ENCODE data around the gene DPYD. TPM values are rescaled to one million over a fixed set of nuclear protein-coding genes. Genes with fewer than 3 reads are reported as not detected.

The DPYD gene
- total and polyA plus RNA-seq, 4 donors = 16.2 to 51.3 (median 29.1) TPM

DNA sequence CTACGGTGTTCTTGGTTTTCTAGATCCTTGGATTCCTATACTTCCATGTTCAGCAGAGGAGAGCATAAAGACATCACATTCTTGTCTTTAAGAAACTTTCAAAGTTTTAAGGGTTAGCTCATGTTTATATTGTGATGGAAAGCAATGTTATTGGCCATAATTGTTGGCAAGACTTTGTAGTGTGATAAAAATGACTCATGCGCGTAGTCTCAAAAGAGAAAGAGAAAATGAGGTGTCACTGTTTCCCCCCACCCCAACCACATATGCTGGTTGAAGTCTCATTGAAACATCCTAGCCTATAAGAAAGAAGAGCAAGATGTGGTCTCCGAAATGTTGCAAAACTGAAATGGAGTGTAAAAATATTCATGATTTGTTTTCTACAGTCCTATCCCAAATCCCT is 850.5 kb downstream of the DPYD start:
- H3K9me3 ChIP-seq (ENCODE audit: control insufficient read depth, low read length) = no peaks in the 10 kb centered on the region
- no peak overlapping the region for H3K27ac ChIP-seq (ENCODE audit: low read depth in 1 of 2, low read length in 2 of 2)
- no peak overlapping the region for H3K4me3 ChIP-seq (ENCODE audit: low read length in 2 of 2)
- WGBS, 2 donors = 74 to 77% methylated on average over 4 of the region's 4 CpGs
- intact Hi-C loops (cut with DNase I) = no loop called here
- ATAC-seq (ENCODE audit: low FRiP score) (no peak), DNase-seq (no peak)
- no peaks in the 10 kb centered on the region for H3K36me3 ChIP-seq (ENCODE audit: control insufficient read depth in 1 of 2, insufficient read depth in 2 of 2, low read length in 1 of 2)
- H3K27me3 ChIP-seq (ENCODE audit: control insufficient read depth in 1 of 2, insufficient read depth in 2 of 2, low read length in 1 of 2) = no peaks in the 10 kb centered on the region
- no peaks in the 10 kb centered on the region for H3K4me1 ChIP-seq (ENCODE audit: control insufficient read depth in 1 of 2, insufficient read depth in 2 of 2, low read length in 2 of 2)

DNA sequence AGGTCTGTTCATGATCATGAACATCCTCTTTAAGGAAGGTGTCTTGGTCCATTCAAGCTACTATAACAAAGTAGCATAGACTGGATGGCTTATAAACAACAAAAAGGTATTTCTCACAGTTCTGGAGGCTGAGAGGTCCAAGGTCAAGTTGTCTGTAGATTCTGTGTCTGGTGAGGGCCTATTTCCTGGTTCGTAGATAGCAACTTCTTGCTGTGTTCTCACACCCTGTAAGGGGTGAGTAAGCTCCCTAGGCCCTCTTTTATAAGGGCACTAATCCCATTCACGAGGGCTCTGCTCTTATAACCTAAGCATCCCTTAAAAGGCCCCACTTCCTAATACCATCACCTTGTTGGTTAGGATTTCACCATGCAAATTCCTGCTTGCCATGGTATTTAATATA is 851.5 kb downstream of the DPYD start:
- H3K4me1 ChIP-seq (ENCODE audit: control insufficient read depth in 1 of 2, insufficient read depth in 2 of 2, low read length in 2 of 2) = no peaks in the 10 kb centered on the region
- ATAC-seq (ENCODE audit: low FRiP score) (no peak), DNase-seq (no peak)
- intact Hi-C loops (cut with DNase I) = no loop called here
- no peaks in the 10 kb centered on the region for H3K27me3 ChIP-seq (ENCODE audit: control insufficient read depth in 1 of 2, insufficient read depth in 2 of 2, low read length in 1 of 2)
- H3K4me3 ChIP-seq (ENCODE audit: low read length in 2 of 2) = no peak overlapping the region
- no peaks in the 10 kb centered on the region for H3K9me3 ChIP-seq (ENCODE audit: control insufficient read depth, low read length)
- H3K27ac ChIP-seq (ENCODE audit: low read depth in 1 of 2, low read length in 2 of 2) = no peak overlapping the region
- 83 to 92% methylated on average over 2 of the region's 2 CpGs for whole genome bisulfite sequencing, 2 donors
- H3K36me3 ChIP-seq (ENCODE audit: control insufficient read depth in 1 of 2, insufficient read depth in 2 of 2, low read length in 1 of 2) = no peaks in the 10 kb centered on the region

DNA sequence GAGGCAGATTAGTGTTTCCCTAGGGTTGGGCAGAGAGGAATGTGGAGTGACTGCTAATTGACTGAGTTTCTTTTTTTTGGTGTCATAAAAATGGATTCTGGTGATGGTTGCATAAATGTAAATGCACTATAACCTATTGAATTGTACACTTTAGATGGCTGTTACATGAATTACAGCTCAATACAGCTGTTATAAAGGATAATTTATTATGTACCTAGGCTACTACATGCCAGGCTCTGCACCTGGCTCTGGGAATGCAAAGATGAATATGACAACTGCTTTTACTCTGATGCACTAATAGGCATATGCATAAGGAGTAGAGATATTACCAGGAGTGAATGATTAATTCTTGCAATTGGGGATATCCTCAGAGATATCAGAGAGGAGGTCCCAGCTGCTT is 854.0 kb downstream of the DPYD start:
- DNase-seq (no peak), ATAC-seq (ENCODE audit: low FRiP score) (no peak)
- Histone ChIP-seq H3K27ac (ENCODE audit: low read depth in 1 of 2, low read length in 2 of 2) (no peak overlapping the region), H3K9me3 (ENCODE audit: control insufficient read depth, low read length) (no peaks in the 10 kb centered on the region), H3K36me3 (ENCODE audit: control insufficient read depth in 1 of 2, insufficient read depth in 2 of 2, low read length in 1 of 2) (no peaks in the 10 kb centered on the region), H3K4me1 (ENCODE audit: control insufficient read depth in 1 of 2, insufficient read depth in 2 of 2, low read length in 2 of 2) (no peaks in the 10 kb centered on the region), H3K27me3 (ENCODE audit: control insufficient read depth in 1 of 2, insufficient read depth in 2 of 2, low read length in 1 of 2) (no peaks in the 10 kb centered on the region), H3K4me3 (ENCODE audit: low read length in 2 of 2) (no peak overlapping the region)
- intact Hi-C loops (cut with DNase I) = no loop called here

DNA sequence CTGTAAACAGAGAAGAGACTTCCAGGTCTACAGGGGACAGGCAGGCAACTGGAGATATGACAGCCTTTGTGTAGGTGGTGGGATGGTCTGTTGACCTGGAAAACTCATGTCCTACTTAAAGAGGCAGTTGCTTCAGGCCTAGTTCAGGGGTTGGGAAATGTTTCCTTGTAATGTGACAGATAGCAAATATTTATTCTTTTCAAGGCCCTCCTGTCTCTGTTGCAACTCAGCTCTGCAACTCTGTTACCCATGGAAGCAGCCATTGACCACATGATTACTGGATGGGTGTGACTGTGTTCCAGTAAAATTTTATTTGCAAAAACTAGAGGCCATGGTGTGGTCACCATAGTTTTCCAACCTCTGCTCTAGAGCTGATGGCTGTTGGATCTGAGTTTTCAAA is 857.3 kb downstream of the DPYD start:
- intact Hi-C loops (cut with DNase I) = no loop called here
- Histone ChIP-seq H3K36me3 (ENCODE audit: control insufficient read depth in 1 of 2, insufficient read depth in 2 of 2, low read length in 1 of 2) (no peaks in the 10 kb centered on the region), H3K4me3 (ENCODE audit: low read length in 2 of 2) (no peak overlapping the region), H3K9me3 (ENCODE audit: control insufficient read depth, low read length) (peaks cover 1% of the 10 kb centered on the region), H3K4me1 (ENCODE audit: control insufficient read depth in 1 of 2, insufficient read depth in 2 of 2, low read length in 2 of 2) (no peaks in the 10 kb centered on the region), H3K27me3 (ENCODE audit: control insufficient read depth in 1 of 2, insufficient read depth in 2 of 2, low read length in 1 of 2) (no peaks in the 10 kb centered on the region), H3K27ac (ENCODE audit: low read depth in 1 of 2, low read length in 2 of 2) (no peak overlapping the region)
- DNase-seq = no peak
- no peak for ATAC-seq (ENCODE audit: low FRiP score)

DNA sequence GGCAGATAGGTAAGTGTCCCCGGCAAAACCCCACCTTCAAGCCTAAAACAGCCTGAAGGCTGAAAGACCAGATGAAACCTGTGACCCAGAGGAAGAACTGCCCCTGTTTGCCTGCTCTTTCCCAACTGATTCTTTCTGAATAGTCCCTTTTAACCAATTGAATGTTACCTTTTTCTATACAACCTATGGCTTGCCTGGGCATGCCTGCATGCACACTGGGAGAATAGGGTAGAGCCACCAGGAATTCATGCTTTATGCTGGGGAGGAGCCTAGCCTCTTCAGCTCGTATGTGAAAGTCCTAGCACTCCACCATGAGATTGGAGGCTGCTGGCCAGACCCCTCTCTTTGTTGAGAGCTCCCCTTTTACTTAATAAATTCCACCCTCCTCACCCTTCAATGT is 859.2 kb downstream of the DPYD start:
- WGBS, 2 donors = 79 to 86% methylated on average over 2 of the region's 2 CpGs
- no peak for ATAC-seq (ENCODE audit: low FRiP score)
- intact Hi-C loops (cut with DNase I) = no loop called here
- DNase-seq = no peak
- Histone ChIP-seq H3K9me3 (ENCODE audit: control insufficient read depth, low read length) (peaks cover 1% of the 10 kb centered on the region), H3K27ac (ENCODE audit: low read depth in 1 of 2, low read length in 2 of 2) (no peak overlapping the region), H3K4me1 (ENCODE audit: control insufficient read depth in 1 of 2, insufficient read depth in 2 of 2, low read length in 2 of 2) (no peaks in the 10 kb centered on the region), H3K36me3 (ENCODE audit: control insufficient read depth in 1 of 2, insufficient read depth in 2 of 2, low read length in 1 of 2) (no peaks in the 10 kb centered on the region), H3K27me3 (ENCODE audit: control insufficient read depth in 1 of 2, insufficient read depth in 2 of 2, low read length in 1 of 2) (no peaks in the 10 kb centered on the region), H3K4me3 (ENCODE audit: low read length in 2 of 2) (no peak overlapping the region)

DNA sequence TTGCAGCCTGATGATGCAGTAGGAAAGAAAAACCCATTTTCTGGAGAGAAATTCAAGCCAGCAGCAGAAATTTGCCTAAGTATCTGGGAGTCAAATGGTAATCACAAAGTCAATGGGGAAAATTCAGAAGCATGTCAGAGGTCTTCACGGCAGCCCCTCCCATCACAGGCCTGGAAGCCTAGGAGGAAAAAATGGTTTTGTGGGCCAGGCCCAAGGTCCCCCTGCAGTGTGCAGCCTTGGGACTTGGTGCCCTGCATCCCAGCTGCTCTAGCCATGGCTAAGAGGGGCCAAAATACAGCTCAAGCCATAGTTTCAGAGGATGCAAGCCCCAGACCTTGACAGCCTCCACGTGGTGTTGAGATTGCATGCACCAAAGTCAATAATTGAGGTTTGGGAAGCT is 864.4 kb downstream of the DPYD start:
- H3K9me3 ChIP-seq (ENCODE audit: control insufficient read depth, low read length) = peaks cover 2% of the 10 kb centered on the region
- H3K27me3 ChIP-seq (ENCODE audit: control insufficient read depth in 1 of 2, insufficient read depth in 2 of 2, low read length in 1 of 2) = no peaks in the 10 kb centered on the region
- H3K4me3 ChIP-seq (ENCODE audit: low read length in 2 of 2) = no peak overlapping the region
- 85 to 86% methylated on average over 2 of the region's 2 CpGs for WGBS, 2 donors
- intact Hi-C loops (cut with DNase I) = no loop called here
- no peaks in the 10 kb centered on the region for H3K36me3 ChIP-seq (ENCODE audit: control insufficient read depth in 1 of 2, insufficient read depth in 2 of 2, low read length in 1 of 2)
- no peak for ATAC-seq (ENCODE audit: low FRiP score)
- H3K4me1 ChIP-seq (ENCODE audit: control insufficient read depth in 1 of 2, insufficient read depth in 2 of 2, low read length in 2 of 2) = no peaks in the 10 kb centered on the region
- no peak for DNase-seq
- no peak overlapping the region for H3K27ac ChIP-seq (ENCODE audit: low read depth in 1 of 2, low read length in 2 of 2)

DNA sequence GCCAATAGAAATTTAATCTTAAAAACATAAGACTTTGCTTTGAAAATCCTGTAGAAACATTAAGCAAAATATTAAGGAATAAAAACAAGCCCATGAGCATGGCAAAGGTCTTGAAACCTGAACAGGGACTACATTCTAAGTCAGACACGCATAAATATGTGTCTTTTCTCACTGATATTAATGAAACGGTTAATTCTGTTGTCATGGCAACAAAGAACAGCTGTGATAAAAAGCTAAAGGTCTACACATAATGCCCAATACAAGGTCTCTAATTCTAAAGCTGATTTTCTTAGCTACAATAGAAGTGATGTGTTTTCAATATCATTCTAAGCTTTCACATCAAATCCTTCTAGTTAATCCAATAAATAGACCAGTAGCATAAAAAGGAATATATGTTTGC is 867.6 kb downstream of the DPYD start:
- Histone ChIP-seq H3K9me3 (ENCODE audit: control insufficient read depth, low read length) (peaks cover 2% of the 10 kb centered on the region), H3K27ac (ENCODE audit: low read depth in 1 of 2, low read length in 2 of 2) (no peak overlapping the region), H3K4me1 (ENCODE audit: control insufficient read depth in 1 of 2, insufficient read depth in 2 of 2, low read length in 2 of 2) (no peaks in the 10 kb centered on the region), H3K36me3 (ENCODE audit: control insufficient read depth in 1 of 2, insufficient read depth in 2 of 2, low read length in 1 of 2) (no peaks in the 10 kb centered on the region), H3K27me3 (ENCODE audit: control insufficient read depth in 1 of 2, insufficient read depth in 2 of 2, low read length in 1 of 2) (no peaks in the 10 kb centered on the region), H3K4me3 (ENCODE audit: low read length in 2 of 2) (no peak overlapping the region)
- no peak for DNase-seq
- 69 to 71% methylated on average over 2 of the region's 2 CpGs for WGBS, 2 donors
- intact Hi-C loops (cut with DNase I) = no loop called here
- ATAC-seq (ENCODE audit: low FRiP score) = no peak

DNA sequence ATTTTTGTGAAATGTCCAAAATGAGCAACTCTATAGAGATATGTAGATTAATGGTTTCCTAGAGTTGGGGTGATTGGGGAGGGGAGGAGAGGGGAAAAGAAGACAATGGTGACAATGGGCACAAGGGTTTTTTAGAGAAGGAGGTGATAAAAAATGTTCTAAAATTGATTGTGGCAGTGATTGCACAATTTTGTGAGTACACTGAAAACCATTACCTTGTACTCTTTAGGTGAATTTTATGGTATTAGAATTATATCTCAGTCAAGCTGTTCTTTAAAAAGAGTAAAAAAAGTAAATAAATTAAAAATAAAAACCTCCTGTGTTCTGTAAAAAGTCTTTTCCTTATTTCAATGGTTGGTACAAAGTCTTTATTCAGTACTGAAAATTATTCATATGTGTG is 869.0 kb downstream of the DPYD start:
- Histone ChIP-seq H3K4me3 (ENCODE audit: low read length in 2 of 2) (no peak overlapping the region), H3K27me3 (ENCODE audit: control insufficient read depth in 1 of 2, insufficient read depth in 2 of 2, low read length in 1 of 2) (no peaks in the 10 kb centered on the region), H3K27ac (ENCODE audit: low read depth in 1 of 2, low read length in 2 of 2) (no peak overlapping the region), H3K36me3 (ENCODE audit: control insufficient read depth in 1 of 2, insufficient read depth in 2 of 2, low read length in 1 of 2) (no peaks in the 10 kb centered on the region), H3K4me1 (ENCODE audit: control insufficient read depth in 1 of 2, insufficient read depth in 2 of 2, low read length in 2 of 2) (no peaks in the 10 kb centered on the region), H3K9me3 (ENCODE audit: control insufficient read depth, low read length) (peaks cover 2% of the 10 kb centered on the region)
- intact Hi-C loops (cut with DNase I) = no loop called here
- ATAC-seq (ENCODE audit: low FRiP score) (no peak), DNase-seq (no peak)

DNA sequence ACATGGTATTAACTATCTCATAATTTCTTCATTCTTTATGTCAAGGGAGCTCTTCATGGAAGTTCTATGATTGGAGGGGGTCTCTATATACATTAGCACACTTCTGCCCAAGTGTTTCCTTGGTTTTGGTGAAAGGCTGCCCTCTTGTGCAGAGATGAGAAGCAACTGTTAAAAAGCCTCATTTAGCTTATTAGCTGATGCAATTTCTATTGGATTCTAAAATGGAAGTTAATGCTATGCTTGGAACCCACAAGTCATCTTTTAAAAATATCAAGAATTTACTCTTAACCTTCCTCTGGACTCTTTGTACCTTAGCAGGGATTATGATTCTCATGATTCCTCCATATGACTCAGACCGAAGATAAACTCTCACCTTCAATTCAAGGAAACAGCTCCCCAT is 870.3 kb downstream of the DPYD start:
- Histone ChIP-seq H3K9me3 (ENCODE audit: control insufficient read depth, low read length) (peaks cover 2% of the 10 kb centered on the region), H3K27ac (ENCODE audit: low read depth in 1 of 2, low read length in 2 of 2) (no peak overlapping the region), H3K27me3 (ENCODE audit: control insufficient read depth in 1 of 2, insufficient read depth in 2 of 2, low read length in 1 of 2) (no peaks in the 10 kb centered on the region), H3K4me3 (ENCODE audit: low read length in 2 of 2) (no peak overlapping the region), H3K36me3 (ENCODE audit: control insufficient read depth in 1 of 2, insufficient read depth in 2 of 2, low read length in 1 of 2) (no peaks in the 10 kb centered on the region), H3K4me1 (ENCODE audit: control insufficient read depth in 1 of 2, insufficient read depth in 2 of 2, low read length in 2 of 2) (no peaks in the 10 kb centered on the region)
- ATAC-seq (ENCODE audit: low FRiP score) (no peak), DNase-seq (no peak)
- intact Hi-C loops (cut with DNase I) = no loop called here
- WGBS, 2 donors = 97 to 98% methylated on average over 1 of the region's 1 CpG

DNA sequence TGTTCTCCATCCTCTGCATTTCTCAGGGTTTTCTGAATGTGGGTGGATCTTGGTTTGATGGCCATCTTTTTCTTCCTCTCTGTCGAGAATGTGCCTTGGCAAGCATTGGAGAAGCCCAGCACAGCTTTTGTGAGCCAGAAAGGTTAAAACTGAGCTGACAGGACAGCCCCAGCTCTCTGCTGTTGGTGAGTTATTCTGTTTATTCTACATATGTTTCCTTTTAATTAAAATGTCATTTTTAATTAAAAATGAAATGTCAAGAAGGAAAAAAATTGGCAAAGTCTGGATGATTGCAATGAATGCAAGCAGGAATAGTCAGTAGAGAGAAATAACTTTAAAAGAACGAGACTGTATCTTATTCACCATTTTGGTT is 873.4 kb downstream of the DPYD start:
- ATAC-seq (ENCODE audit: low FRiP score) (no peak), DNase-seq (no peak)
- Histone ChIP-seq H3K27me3 (ENCODE audit: control insufficient read depth in 1 of 2, insufficient read depth in 2 of 2, low read length in 1 of 2) (no peaks in the 10 kb centered on the region), H3K4me3 (ENCODE audit: low read length in 2 of 2) (no peak overlapping the region), H3K27ac (ENCODE audit: low read depth in 1 of 2, low read length in 2 of 2) (no peak overlapping the region), H3K4me1 (ENCODE audit: control insufficient read depth in 1 of 2, insufficient read depth in 2 of 2, low read length in 2 of 2) (no peaks in the 10 kb centered on the region), H3K9me3 (ENCODE audit: control insufficient read depth, low read length) (peaks cover 1% of the 10 kb centered on the region), H3K36me3 (ENCODE audit: control insufficient read depth in 1 of 2, insufficient read depth in 2 of 2, low read length in 1 of 2) (no peaks in the 10 kb centered on the region)
- 41 to 51% methylated on average over 2 of the region's 2 CpGs for WGBS, 2 donors
- intact Hi-C loops (cut with DNase I) = no loop called here
